ENCODE results near the gene SMAP2.

The SMAP2 gene

GRCh38 chr1:40421431-40422384, 48.2 kb downstream of the SMAP2 start:
- peak; percentile 5 for DNase-seq (ENCODE audit: low read depth, low spot score)

- DNase-seq (ENCODE audit: low read depth, low spot score): no peak
Observed at GRCh38 chr1:40422630-40423263, 49.2 kb downstream of the SMAP2 start.

GRCh38 chr1:40423264-40423642, 49.7 kb downstream of the SMAP2 start:
- no peak for DNase-seq (ENCODE audit: low read depth, low spot score)

GRCh38 chr1:40423951-40424618, 50.6 kb downstream of the SMAP2 start:
- DNase-seq (ENCODE audit: low read depth, low spot score): no peak

- no peak for DNase-seq (ENCODE audit: low read depth, low spot score)
Observed at GRCh38 chr1:40425198-40425597, 51.7 kb downstream of the SMAP2 start.

GRCh38 chr1:40431385-40431784, 57.9 kb downstream of the SMAP2 start:
- no peak for DNase-seq (ENCODE audit: low read depth, low spot score)

GRCh38 chr1:40432644-40433390, 59.3 kb downstream of the SMAP2 start:
- DNase-seq (ENCODE audit: low read depth, low spot score): no peak

GRCh38 chr1:40435471-40435870, 61.9 kb downstream of the SMAP2 start:
- DNase-seq (ENCODE audit: low read depth, low spot score): no peak

GRCh38 chr1:40435876-40436275, 62.3 kb downstream of the SMAP2 start:
- no peak for DNase-seq (ENCODE audit: low read depth, low spot score)

- no peak for DNase-seq (ENCODE audit: low read depth, low spot score)
Observed at GRCh38 chr1:40438391-40439015, 65.0 kb downstream of the SMAP2 start.

GRCh38 chr1:40439247-40439646, 65.7 kb downstream of the SMAP2 start:
- DNase-seq (ENCODE audit: low read depth, low spot score): no peak

- peak; percentile 95 for DNase-seq (ENCODE audit: low read depth, low spot score)
Observed at GRCh38 chr1:40449684-40450494, 76.4 kb downstream of the SMAP2 start, which contains the start of gene ZFP69B. TSS of gene ZFP69B (plus strand) at chr1:40450476. CDS start at chr1:40450962, 486 bp downstream.

GRCh38 chr1:40450495-40451237, 77.1 kb downstream of the SMAP2 start:
- no peak for DNase-seq (ENCODE audit: low read depth, low spot score)

GRCh38 chr1:40451238-40451585, 77.7 kb downstream of the SMAP2 start:
- no peak for DNase-seq (ENCODE audit: low read depth, low spot score)

- DNase-seq (ENCODE audit: low read depth, low spot score): no peak
Observed at GRCh38 chr1:40454873-40455272, 81.3 kb downstream of the SMAP2 start.

- DNase-seq (ENCODE audit: low read depth, low spot score): no peak
Observed at GRCh38 chr1:40462956-40463590, 89.5 kb downstream of the SMAP2 start.

GRCh38 chr1:40469327-40469726, 95.8 kb downstream of the SMAP2 start:
- DNase-seq (ENCODE audit: low read depth, low spot score): no peak

All from ELF-1 (cell line).